NCI-H345 treated with DMSO at 0.1 percent for 48 hours (cell line): ENCODE data around the gene CASP9.
"Not testable (repeated sequence)": the region's sequence is repeated elsewhere in the genome, so short reads cannot be mapped to it uniquely, and the experiment has no call there.

Experiments used
- DNase-seq: peaks from one replicate; lab custom pipeline; 2025; ENCODE audit not compliant: unreplicated experiment; lab: John Stamatoyannopoulos, UW

CASP9 gene

GRCh38 chr1:15526021-15526489, 2.0 kb upstream of the CASP9 start:
- DNase-seq: no peak

GRCh38 chr1:15525050-15526020, 1.3 kb upstream of the CASP9 start:
- DNase-seq: peak; percentile 37

GRCh38 chr1:15524283-15525049, 451 bp upstream of the CASP9 start:
- peak; percentile 98 for DNase-seq

GRCh38 chr1:15523104-15524020, 653 bp downstream of the CASP9 start:
- DNase-seq: peak; percentile 26

GRCh38 chr1:15522551-15522950, 1.5 kb downstream of the CASP9 start:
- no peak for DNase-seq

- not testable (repeated sequence) for DNase-seq
Observed at GRCh38 chr1:15521206-15521906, 2.7 kb downstream of the CASP9 start.

GRCh38 chr1:15519625-15520024, 4.4 kb downstream of the CASP9 start:
- no peak for DNase-seq

- no peak for DNase-seq
Observed at GRCh38 chr1:15515022-15515663, 8.9 kb downstream of the CASP9 start.

- DNase-seq: not testable (repeated sequence)
Observed at GRCh38 chr1:15514557-15514956, 9.5 kb downstream of the CASP9 start.

GRCh38 chr1:15513919-15514318, 10.1 kb downstream of the CASP9 start:
- DNase-seq: no peak

- no peak for DNase-seq
Observed at GRCh38 chr1:15513192-15513591, 10.8 kb downstream of the CASP9 start.

GRCh38 chr1:15510611-15511405, 13.2 kb downstream of the CASP9 start:
- no peak for DNase-seq

GRCh38 chr1:15509586-15509985, 14.4 kb downstream of the CASP9 start:
- DNase-seq: no peak

GRCh38 chr1:15508700-15509487, 15.1 kb downstream of the CASP9 start:
- no peak for DNase-seq

- DNase-seq: no peak
Observed at GRCh38 chr1:15507278-15507677, 16.7 kb downstream of the CASP9 start.

- DNase-seq: no peak
Observed at GRCh38 chr1:15506831-15507230, 17.2 kb downstream of the CASP9 start.

- no peak for DNase-seq
Observed at GRCh38 chr1:15504436-15504835, 19.6 kb downstream of the CASP9 start.
